Bronchus fibroblast of lung (primary cell): ENCODE measurements around the gene CASP8AP2. TPM values are rescaled to one million over a fixed set of nuclear protein-coding genes. Genes with fewer than 3 reads are reported as not detected.

Source experiments
- total RNA-seq: library from RNA; depleted of rRNA; stranded (reverse); fragments of >200 nt; gene quantifications from 2 replicates; pipeline ENCODE4 v1.2.3, GENCODE V29; 2015

CASP8AP2 gene
- total RNA-seq, result 5.4 and 6.4 TPM in 2 replicates

GRCh38 chr6:89829472-89830169 is at the start of gene CASP8AP2:
CASP8AP2 (plus strand) TSS chr6:89829880.

GRCh38 chr6:89819336-89820130 is 10.1 kb upstream of the CASP8AP2 start, which contains the start of gene MDN1:
MDN1 (minus strand) TSS chr6:89819794; CDS start chr6:89819607, 187 bp downstream.

GRCh38 chr6:89894169-89894568 is 64.5 kb downstream of the CASP8AP2 start, which contains the start of gene GJA10:
GJA10 (plus strand) TSS chr6:89894469; CDS start chr6:89894469, 0 bp downstream.

Other genes with a start within 250 kb of the CASP8AP2 start
- gene LYRM2, start 191.1 kb upstream of the CASP8AP2 start, total RNA-seq, result 16.5 and 16.9 TPM in 2 replicates
- 8.5 and 9.4 TPM in 2 replicates for gene MDN1, start 10.1 kb upstream of the CASP8AP2 start, total RNA-seq
- not detected in 2 replicates for gene GJA10, start 64.6 kb downstream of the CASP8AP2 start, total RNA-seq